ENCODE data around the gene LY86.
"Not testable (repeated sequence)": the region's sequence is repeated elsewhere in the genome, so short reads cannot be mapped to it uniquely, and the experiment has no call there.

Gene LY86

DNA sequence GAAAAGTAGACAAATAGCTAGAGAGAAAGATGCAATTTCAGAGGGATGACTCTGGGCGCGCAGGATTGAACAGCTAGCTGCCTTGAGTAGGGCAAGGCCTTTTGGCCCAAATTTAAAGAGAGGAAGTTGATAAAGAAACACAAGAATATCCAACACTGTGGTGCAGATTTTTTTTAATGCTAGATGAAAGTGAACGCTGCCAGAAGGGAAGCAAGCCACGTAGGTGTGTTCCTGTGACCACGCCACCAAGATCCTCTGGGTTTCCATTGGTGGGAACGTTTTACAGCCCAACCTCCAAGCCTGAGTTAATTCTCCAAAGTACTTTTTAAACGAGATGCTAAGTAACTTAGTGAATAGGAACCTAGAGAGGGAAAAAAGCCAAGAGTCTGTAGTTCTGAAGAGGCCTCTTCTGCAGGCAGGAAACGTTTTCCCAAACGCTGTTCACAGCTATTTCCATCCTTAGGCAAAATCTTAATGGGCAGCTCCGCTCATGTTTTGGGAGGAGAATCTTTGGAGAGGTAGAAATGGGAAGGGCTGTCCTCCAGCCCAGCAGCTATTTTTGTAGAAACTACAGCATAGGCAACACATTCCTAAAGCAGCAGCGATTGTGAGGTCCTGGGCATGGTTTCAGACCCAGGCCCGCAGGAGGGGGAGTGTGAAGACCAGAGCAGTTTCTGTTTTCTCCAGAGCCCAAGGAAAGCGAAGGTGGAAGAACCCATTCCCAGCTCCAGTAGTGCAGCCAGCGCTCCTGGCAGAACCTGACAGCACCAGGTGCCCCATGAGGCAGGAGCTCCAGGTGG, 8.2 kb downstream of the LY86 start:
- no peak for DNase-seq (ENCODE audit: low spot score)

DNA sequence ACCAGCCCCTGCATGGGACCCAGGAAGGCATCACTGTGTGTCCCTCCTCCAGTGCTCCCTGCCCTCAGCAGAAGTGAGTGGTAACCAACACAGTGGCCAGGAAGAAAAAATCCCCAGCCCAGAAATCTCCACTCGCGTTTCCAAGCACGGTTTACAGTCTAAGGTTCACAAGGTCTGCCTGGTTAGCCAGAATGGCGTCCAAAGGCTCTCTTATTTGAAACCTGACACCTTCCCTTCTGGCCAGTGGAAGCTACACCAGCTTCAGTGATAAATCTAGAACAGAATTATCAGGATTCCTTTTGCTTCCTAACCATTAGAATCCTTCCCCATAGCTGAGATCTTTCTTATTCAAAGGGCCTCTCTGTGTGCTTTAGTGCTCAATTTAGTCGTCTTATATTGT, 9.2 kb downstream of the LY86 start:
- no peak for DNase-seq (ENCODE audit: low spot score)

- no peak for DNase-seq (ENCODE audit: low spot score)
Observed at GRCh38 chr6:6599468-6599873, 11.0 kb downstream of the LY86 start.

DNA sequence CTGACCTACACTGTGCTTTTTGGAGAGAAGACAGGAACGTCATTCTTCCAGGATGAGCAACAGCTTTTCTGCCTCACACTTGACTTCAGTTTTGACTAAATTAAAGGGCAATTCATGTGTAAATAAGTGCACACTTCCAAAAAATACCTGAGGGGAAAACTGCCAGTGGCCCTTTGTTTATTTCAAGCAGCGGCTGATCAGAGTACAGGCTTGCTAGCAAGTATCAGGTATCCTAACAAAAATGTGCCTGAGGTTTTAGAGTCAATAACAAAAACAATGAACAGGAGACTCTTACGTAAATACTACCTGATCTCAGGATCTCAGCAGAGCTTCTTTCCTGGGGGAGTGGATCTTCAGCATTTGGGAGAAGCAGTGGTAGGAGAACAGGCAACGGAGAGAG, 12.4 kb downstream of the LY86 start:
- no peak for DNase-seq (ENCODE audit: low spot score)

DNA sequence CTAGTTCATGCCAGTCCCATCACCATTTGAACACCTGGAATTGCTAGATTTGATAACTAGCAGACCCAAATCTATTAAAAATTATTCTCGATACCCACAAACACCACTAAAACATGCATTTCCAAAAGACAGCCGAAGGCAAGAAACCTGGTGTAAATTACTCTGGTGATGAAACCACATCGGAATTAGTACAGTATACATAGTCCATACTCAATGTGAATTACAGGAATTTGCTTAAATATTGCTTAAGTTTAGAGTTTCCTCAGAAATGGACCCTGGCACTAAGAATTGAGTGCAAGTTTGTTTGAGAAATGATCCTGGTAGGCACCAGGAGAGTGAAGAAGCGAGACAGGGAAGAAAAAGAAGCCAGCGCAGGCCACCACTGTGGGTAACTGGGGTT, 13.7 kb downstream of the LY86 start:
- DNase-seq (ENCODE audit: low spot score) = no peak

- no peak for DNase-seq (ENCODE audit: low spot score)
Observed at GRCh38 chr6:6603317-6603716, 14.8 kb downstream of the LY86 start.

GRCh38 chr6:6604015-6604414, 15.5 kb downstream of the LY86 start:
- DNase-seq (ENCODE audit: low spot score) = no peak

GRCh38 chr6:6604566-6604965, 16.0 kb downstream of the LY86 start:
- DNase-seq (ENCODE audit: low spot score) = no peak

- DNase-seq (ENCODE audit: low spot score) = no peak
Observed at GRCh38 chr6:6605873-6606272, 17.4 kb downstream of the LY86 start.

GRCh38 chr6:6606391-6607030, 18.0 kb downstream of the LY86 start:
- not testable (repeated sequence) for DNase-seq (ENCODE audit: low spot score)

DNA sequence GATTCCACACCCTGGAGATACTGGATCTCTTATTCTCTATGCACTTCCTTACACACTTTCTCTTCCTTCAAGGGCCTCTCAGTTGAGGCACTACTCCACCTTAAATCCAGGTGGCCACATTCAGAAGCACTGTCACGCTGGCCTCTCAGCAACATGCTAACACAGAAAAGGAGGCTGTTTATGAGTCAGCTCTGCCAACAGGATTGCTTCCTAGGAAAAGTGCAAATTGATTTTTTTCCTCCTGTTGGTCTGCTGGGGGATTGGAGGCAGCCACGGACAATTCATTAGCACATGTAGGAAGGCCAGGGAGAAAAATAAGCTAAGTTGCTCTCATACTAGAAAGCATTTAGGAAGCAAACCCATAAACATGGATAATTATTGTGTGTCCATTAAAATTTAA, 20.9 kb downstream of the LY86 start:
- DNase-seq (ENCODE audit: low spot score) = no peak

DNA sequence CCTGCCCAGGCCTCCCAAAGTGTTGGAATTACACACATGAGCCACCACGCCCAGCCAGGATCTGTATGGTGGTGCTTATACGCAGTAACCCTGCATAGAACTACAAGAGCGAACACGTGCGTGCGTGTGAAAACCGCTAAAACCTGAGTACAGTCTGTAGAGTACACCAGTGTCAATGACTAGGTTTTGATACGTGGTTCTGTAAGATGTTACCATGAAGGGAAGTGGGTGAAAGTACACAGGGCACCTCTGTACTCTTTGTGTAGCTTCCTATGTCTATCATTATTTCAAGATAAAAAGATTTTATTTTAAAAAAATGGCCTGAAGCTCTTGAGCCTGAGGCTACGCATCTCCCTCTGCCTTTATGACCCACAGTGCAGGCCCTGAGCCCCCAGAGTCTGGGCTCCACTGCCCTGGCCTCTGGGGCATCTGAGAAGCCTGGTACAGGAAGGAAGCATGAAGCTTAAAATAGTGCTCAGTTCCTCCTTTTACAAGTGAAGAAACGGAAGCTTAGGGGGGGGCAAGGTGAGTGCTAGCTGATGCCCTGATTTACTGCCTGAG, 21.6 kb downstream of the LY86 start:
- DNase-seq (ENCODE audit: low spot score) = no peak

GRCh38 chr6:6611486-6611885, 23.0 kb downstream of the LY86 start:
- DNase-seq (ENCODE audit: low spot score) = no peak

GRCh38 chr6:6612308-6612707, 23.8 kb downstream of the LY86 start:
- no peak for DNase-seq (ENCODE audit: low spot score)

DNA sequence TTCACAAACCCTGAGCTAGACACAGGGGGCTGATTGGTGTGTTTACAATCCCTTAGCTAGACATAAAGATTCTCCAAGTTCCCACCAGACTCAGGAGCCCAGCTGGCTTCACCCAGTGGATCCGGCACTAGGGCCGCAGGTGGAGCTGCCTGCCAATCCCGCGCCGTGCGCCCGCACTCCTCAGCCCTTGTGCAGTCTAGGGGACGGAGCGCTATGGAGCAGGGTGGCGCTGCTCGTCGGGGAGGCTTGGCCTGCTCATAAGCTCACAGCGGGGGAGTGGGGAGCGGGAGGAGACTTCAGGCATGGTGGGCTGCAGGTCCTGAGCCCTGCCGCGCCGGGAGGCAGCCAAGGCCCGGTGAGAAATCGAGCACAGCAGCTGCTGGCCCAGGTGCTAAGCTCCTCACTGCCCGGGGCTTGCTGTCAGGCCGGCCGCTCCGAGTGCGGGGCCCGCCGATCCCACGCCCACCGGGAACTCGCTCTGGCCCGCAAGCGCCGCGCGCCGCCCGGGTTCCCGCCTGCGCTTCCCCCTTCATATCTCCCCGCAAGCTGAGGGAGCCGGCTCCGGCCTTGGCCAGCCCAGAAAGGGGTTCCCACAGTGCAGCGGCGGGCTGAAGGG, 24.7 kb downstream of the LY86 start:
- not testable (repeated sequence) for DNase-seq (ENCODE audit: low spot score)

- DNase-seq (ENCODE audit: low spot score) = no peak
Observed at GRCh38 chr6:6614096-6614982, 25.8 kb downstream of the LY86 start.

DNA sequence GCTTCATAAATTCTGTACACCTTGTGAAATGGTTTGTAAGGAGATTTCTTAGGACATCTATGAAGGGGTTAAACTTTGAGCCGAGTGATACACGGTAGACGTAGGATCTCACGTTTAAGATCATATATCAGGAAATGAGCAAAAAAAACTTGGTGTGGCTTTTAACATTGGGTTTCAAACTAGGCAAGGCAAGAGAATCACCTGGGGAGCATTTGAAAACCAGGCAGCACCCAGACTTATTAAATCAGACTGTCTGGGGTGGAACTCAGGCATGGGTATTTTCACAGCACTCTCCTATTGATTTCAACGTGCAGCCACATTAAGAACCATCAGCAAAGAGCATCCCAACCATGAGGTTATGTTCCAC, 26.4 kb downstream of the LY86 start:
- no peak for DNase-seq (ENCODE audit: low spot score)

GRCh38 chr6:6616656-6617055, 28.1 kb downstream of the LY86 start:
- DNase-seq (ENCODE audit: low spot score) = no peak

DNA sequence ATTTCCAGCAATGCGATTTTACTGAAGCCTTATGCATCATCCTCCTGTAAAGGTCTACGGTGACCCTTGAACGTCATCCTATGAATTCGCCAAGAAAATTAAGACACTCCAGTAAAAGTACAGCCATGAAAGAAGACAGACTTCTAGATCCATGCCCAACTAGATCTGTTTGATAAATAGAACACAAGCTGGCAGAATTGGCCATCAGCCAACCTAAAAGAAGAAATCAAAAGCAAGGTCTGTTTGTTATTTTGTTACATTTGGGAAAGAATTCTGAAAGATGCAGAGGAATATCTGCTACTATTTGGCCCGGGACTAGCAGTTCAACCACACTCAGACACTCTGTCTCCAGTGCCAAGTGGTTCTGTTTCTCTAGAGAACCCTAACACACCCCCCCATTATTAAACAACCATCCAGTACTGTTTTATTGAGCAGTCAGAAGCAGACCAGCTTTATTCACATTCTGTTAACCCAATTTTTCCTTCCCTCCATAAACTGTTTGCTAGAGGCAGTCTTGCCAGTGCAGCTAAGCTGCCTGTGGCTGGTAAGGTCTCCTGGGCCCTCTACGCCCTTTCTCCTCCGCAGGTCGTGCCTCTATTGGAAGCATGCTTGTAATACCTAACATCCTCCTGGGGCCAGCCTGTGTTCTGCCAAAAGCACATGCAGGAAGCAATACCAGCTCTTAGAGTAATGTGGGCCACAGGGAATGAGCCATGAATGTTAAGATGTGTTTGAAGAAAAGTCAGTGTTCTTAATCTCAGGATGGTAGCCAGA, 30.7 kb downstream of the LY86 start:
- DNase-seq (ENCODE audit: low spot score) = no peak

DNA sequence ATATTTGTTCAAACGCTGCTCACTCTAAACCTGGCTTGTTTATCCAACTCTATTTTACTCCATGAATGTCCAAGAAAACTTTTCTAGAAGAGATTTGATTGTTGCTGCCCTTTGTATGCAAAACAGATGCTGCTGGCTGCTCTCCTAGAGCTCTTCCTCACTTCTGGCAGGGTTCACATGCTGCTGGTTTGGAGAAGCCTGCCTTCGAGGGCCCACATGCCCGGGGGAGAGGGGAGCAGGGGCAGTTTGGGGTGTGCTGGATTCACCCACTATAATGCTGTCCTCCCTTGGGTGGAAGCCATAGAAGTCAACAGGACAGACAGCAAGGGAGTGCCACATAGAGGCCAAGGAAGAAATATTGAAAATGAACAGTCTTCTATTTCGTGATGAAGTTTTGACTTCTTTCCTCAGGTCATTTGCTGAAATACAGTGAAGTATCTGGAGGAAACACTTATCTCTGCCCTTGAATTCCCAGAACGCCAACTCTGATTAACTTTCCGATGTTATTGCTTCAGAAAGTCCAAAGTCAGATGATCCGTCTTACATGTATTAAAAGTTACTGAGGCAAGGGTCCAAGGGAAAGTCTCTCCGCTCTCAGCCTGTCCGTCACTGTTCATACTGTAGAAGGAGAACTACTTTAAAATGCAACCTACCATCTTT, 32.4 kb downstream of the LY86 start:
- no peak for DNase-seq (ENCODE audit: low spot score)

DNA sequence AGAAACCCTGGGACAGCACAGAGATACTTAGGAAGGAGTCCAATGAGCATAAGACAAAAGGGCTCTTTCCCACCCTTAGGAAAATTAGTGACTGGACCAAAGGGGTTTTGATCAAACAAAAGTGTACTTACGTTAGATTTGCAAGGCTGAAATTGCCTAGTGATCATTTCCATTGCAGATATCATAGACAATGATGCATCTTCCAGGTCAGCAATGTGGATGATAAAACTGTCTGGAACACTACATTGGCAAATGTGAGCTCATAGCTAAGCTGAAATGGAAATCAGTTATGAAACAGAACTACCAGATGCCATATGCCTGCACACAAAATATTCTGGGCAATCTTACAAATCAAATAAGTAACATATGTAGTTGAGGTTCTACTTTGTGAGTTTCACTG, 34.0 kb downstream of the LY86 start:
- DNase-seq (ENCODE audit: low spot score) = no peak

Measured in hematopoietic multipotent progenitor cell treated with erythropoietin and hydrocortisone succinate and interleukin-3 and kit ligand, for 17 days (in vitro differentiated cells).